HCT116 (cell line): ENCODE results near the gene GAD1. TPM values are rescaled to one million over a fixed set of nuclear protein-coding genes. Genes with fewer than 3 reads are reported as not detected.

ENCODE experiments used
- ATAC-seq: fragments of 200-7000 bp; cut with Tn5 transposase; 2 replicates; pipeline ENCODE4 v1.9.1; 2020; ENCODE audit warnings: mild to moderate bottlenecking, moderate library complexity
- BruUV-seq: library from RNA; stranded (reverse); fragments of 400-500 nt; replicated peaks from 2 replicates; lab custom pipeline; 2021; lab: Mats Ljungman, UMichigan
- CTCF ChIA-PET: fragments of 300-600 bp; sonication (Branson Sonifier 250); formaldehyde crosslinking; loops from one replicate; lab custom pipeline; 2021; ENCODE audit warnings: antibody characterized with exemption; lab: Charles Lee
- POLR2A ChIA-PET: fragments of 300-600, 350-600 bp; sonication (Branson Sonifier 250); formaldehyde crosslinking; loops from one replicate; lab custom pipeline; 2021; ENCODE audit warnings: antibody characterized with exemption; lab: Charles Lee
- RAD21 ChIA-PET, 2 experiments: fragments of 300-600 bp; sonication (Branson Sonifier 250); formaldehyde crosslinking; loops; one replicate each; lab custom pipeline; 2023; ENCODE audit warnings: low total read pairs in 2 of 2; ENCODE audit not compliant: uncharacterized antibody in 2 of 2, unreplicated experiment in 2 of 2, low non-redundant PET in 1 of 2; lab: Charles Lee
- DNase-seq: peaks from one replicate; pipeline ENCODE4 v3.0.0-alpha.2; 2010; ENCODE audit warnings: low read depth, low spot score
- H2AFZ ChIP-seq: fragments of 200-600 bp; shearing (Covaris generic), sonication (generic); 2 replicates; pipeline ENCODE4 v1.6.1; 2017; ENCODE audit warnings: low read depth, mixed run types, mixed read lengths, antibody characterized with exemption, low read length; ENCODE audit not compliant: poor library complexity, severe bottlenecking
- H3K27ac ChIP-seq: 2 replicates; pipeline ENCODE4 v1.5.1; 2012; ENCODE audit warnings: low read depth, low read length
- H3K27me3 ChIP-seq: fragments of 200-600 bp; sonication (generic); 2 replicates; pipeline ENCODE4 v1.6.1; 2016; ENCODE audit warnings: mixed run types, low read length, mixed read lengths; ENCODE audit not compliant: insufficient read depth
- H3K36me3 ChIP-seq, 2 experiments: fragments of 200-500 bp in 1 of 2; fragments of 200-600 bp in 1 of 2; sonication (Bioruptor generic) in 1 of 2; sonication (generic) in 1 of 2; 2 replicates each; pipeline versions ENCODE4 v1.5.1 to v1.6.1; 2014 to 2016; ENCODE audit warnings: low read length in 2 of 2, inconsistent platforms in 1 of 2, mixed read lengths in 1 of 2, mixed run types in 1 of 2; ENCODE audit not compliant: insufficient read depth in 2 of 2, control insufficient read depth in 1 of 2
- H3K4me1 ChIP-seq, 2 experiments: fragments of 200-600 bp in 1 of 2; sonication (generic) in 1 of 2; 2 replicates each; pipeline versions ENCODE4 v1.5.1 to v1.6.1; 2012 to 2017; ENCODE audit warnings: low read length in 2 of 2, inconsistent platforms in 1 of 2, mild to moderate bottlenecking in 1 of 2, mixed read lengths in 1 of 2, mixed run types in 1 of 2, moderate library complexity in 1 of 2; ENCODE audit not compliant: insufficient read depth in 2 of 2, control insufficient read depth in 1 of 2
- H3K4me2 ChIP-seq: fragments of 200-600 bp; sonication (generic); 2 replicates; pipeline ENCODE4 v1.6.1; 2017; ENCODE audit warnings: mixed run types, low read length, mixed read lengths
- H3K4me3 ChIP-seq, 2 experiments: fragments of 200-600 bp in 1 of 2; sonication (generic) in 1 of 2; replicated peaks in 1 of 2; 2 replicates each; pipeline ENCODE4 v1.5.1; 2011 to 2016; ENCODE audit warnings: low read length in 2 of 2, control low read depth in 1 of 2, low read depth in 1 of 2, mild to moderate bottlenecking in 1 of 2, mixed read lengths in 1 of 2, mixed run types in 1 of 2
- H3K79me2 ChIP-seq: fragments of 200-600 bp; sonication (generic); 2 replicates; pipeline ENCODE4 v1.6.1; 2017; ENCODE audit warnings: mild to moderate bottlenecking, mixed run types, low read length, moderate library complexity, mixed read lengths; ENCODE audit not compliant: insufficient read depth
- H3K9ac ChIP-seq: fragments of 200-600 bp; sonication (generic); 2 replicates; pipeline ENCODE4 v1.6.1; 2016; ENCODE audit warnings: low read length, mixed read lengths
- H3K9me2 ChIP-seq: fragments of 200-600 bp; sonication (generic), shearing (Covaris generic); 2 replicates; pipeline ENCODE4 v1.6.1; 2017; ENCODE audit warnings: mixed run types, mild to moderate bottlenecking, moderate library complexity; ENCODE audit not compliant: insufficient read depth
- H3K9me3 ChIP-seq, 2 experiments: fragments of 200-500 bp in 1 of 2; fragments of 200-600 bp in 1 of 2; sonication (Bioruptor generic) in 1 of 2; sonication (generic) in 1 of 2; 2 replicates each; pipeline ENCODE4 v1.6.1; 2014 to 2017; ENCODE audit warnings: low read length in 2 of 2, mixed read lengths in 2 of 2, inconsistent platforms in 1 of 2, low read depth in 1 of 2, mild to moderate bottlenecking in 1 of 2, mixed run types in 1 of 2, moderate library complexity in 1 of 2; ENCODE audit not compliant: control insufficient read depth in 1 of 2, insufficient read depth in 1 of 2
- H4K20me1 ChIP-seq: fragments of 200-600 bp; sonication (generic), shearing (Covaris generic); 2 replicates; pipeline ENCODE4 v1.6.1; 2017; ENCODE audit warnings: mixed run types, mild to moderate bottlenecking, moderate library complexity; ENCODE audit not compliant: insufficient read depth
- ATF3 ChIP-seq: IDR thresholded peaks from 2 replicates; pipeline ENCODE4 v1.6.1; 2012
- CBX3 ChIP-seq: IDR thresholded peaks from 2 replicates; pipeline ENCODE4 v1.6.1; 2012; ENCODE audit warnings: low read depth
- CEBPB ChIP-seq: IDR thresholded peaks from 2 replicates; pipeline ENCODE4 v1.6.1; 2012; ENCODE audit warnings: low read depth
- EGR1 ChIP-seq: IDR thresholded peaks from 2 replicates; pipeline ENCODE4 v1.6.1; 2012; ENCODE audit warnings: low read depth
- ELF1 ChIP-seq: IDR thresholded peaks from 2 replicates; pipeline ENCODE4 v1.6.1; 2012; ENCODE audit warnings: low read depth, borderline replicate concordance
- EZH2phosphoT487 ChIP-seq: fragments of 200-600 bp; IDR thresholded peaks from 2 replicates; pipeline ENCODE4 v1.6.1; 2018; ENCODE audit warnings: antibody characterized with exemption, borderline replicate concordance
- FOSL1 ChIP-seq: IDR thresholded peaks from 2 replicates; pipeline ENCODE4 v1.6.1; 2012; ENCODE audit warnings: low read depth
- JUND ChIP-seq: IDR thresholded peaks from 2 replicates; pipeline ENCODE4 v1.6.1; 2012
- MAX ChIP-seq: IDR thresholded peaks from 2 replicates; pipeline ENCODE4 v1.6.1; 2012
- POLR2A ChIP-seq: IDR thresholded peaks from 2 replicates; pipeline ENCODE4 v1.7.0; 2011; ENCODE audit warnings: borderline replicate concordance; ENCODE audit not compliant: insufficient read depth, insufficient read length; ENCODE audit errors: extremely low read depth
- POLR2AphosphoS5 ChIP-seq: IDR thresholded peaks from 2 replicates; pipeline ENCODE4 v1.6.1; 2011; ENCODE audit warnings: mild to moderate bottlenecking, low read depth, low read length, moderate library complexity
- RAD21 ChIP-seq: IDR thresholded peaks from 2 replicates; pipeline ENCODE4 v1.6.1; 2012; ENCODE audit warnings: low read depth, mild to moderate bottlenecking
- REST ChIP-seq: IDR thresholded peaks from 2 replicates; pipeline ENCODE4 v1.6.1; 2012; ENCODE audit warnings: low read depth
- SRF ChIP-seq: IDR thresholded peaks from 2 replicates; pipeline ENCODE4 v1.6.1; 2012; ENCODE audit warnings: low read depth
- TCF7L2 ChIP-seq: IDR thresholded peaks from 2 replicates; pipeline ENCODE4 v1.7.0; 2011; ENCODE audit warnings: borderline replicate concordance, inconsistent platforms; ENCODE audit not compliant: insufficient read depth, insufficient read length; ENCODE audit errors: extremely low read depth
- YY1 ChIP-seq: IDR thresholded peaks from 2 replicates; pipeline ENCODE4 v1.6.1; 2011; ENCODE audit warnings: low read length, low read depth, moderate library complexity, mild to moderate bottlenecking; ENCODE audit not compliant: insufficient replicate concordance; ENCODE audit errors: extremely low read depth
- ZFX ChIP-seq: fragments of 450-650 bp; IDR thresholded peaks from 2 replicates; pipeline ENCODE4 v1.6.1; 2017
- ZNF274 ChIP-seq: fragments of 200-500 bp; sonication (Bioruptor generic); IDR thresholded peaks from 2 replicates; pipeline ENCODE4 v1.6.1; 2014; ENCODE audit warnings: mild to moderate bottlenecking, low read depth, low read length, inconsistent platforms
- intact Hi-C: fragments of 100-400 bp; cut with micrococcal nuclease; formaldehyde crosslinking; loops from 2 replicates; pipeline ENCODE4 v1.10.0; 2022
- total RNA-seq: library from RNA; stranded (reverse); gene quantifications from one replicate; pipeline ENCODE4 v1.2.1, GENCODE V29; 2021; ENCODE audit not compliant: unreplicated experiment
- TF ChIP-seq, protein P1 (sequence below), 3 experiments: fragments of 200-600 bp in 1 of 3; sonication (generic) in 1 of 3; IDR thresholded peaks in 2 of 3; conservative IDR thresholded peaks in 1 of 3; 2 replicates each; pipeline ENCODE4 v1.5.1; 2012 to 2017; ENCODE audit warnings: low read depth in 2 of 3, low read length in 2 of 3, antibody characterized with exemption in 1 of 3, borderline replicate concordance in 1 of 3, control low read depth in 1 of 3, mild to moderate bottlenecking in 1 of 3, mixed read lengths in 1 of 3, mixed run types in 1 of 3, moderate library complexity in 1 of 3; ENCODE audit not compliant: insufficient read depth in 1 of 3
- TF ChIP-seq, protein P2 (sequence below): IDR thresholded peaks from 2 replicates; pipeline ENCODE4 v1.6.1; 2011; ENCODE audit warnings: mild to moderate bottlenecking, low read length, moderate library complexity; ENCODE audit not compliant: insufficient replicate concordance; ENCODE audit errors: extremely low read depth

Gene GAD1
- total RNA-seq, 1 experiment from 2014 or later: 11.0 TPM

DNA sequence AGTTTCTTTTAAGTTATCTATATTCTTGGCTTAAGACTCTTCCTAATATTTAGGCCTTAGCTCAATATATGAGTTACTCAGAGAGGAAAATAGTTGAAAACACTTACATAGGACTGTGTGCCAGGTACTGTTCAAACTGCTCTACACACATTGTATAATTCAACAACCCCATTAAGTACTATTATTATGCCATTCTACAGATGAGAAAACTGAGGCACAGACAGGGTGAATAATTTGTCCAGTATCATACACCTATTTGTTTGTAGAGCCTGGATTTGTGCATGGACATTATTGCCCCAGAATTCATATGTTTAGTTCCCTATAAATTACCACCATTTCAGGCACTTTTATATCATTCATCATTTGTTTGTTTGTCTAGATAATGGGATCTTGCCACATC, 17.7 kb upstream of the GAD1 start:
- RAD21 ChIA-PET: interaction anchor here in 1 of 2 experiments (0.6 kb wide), 1 partner anchor 428 kb away, joined by 7 read pairs; no protein-coding TSS in a partner anchor
- Histone ChIP-seq H3K4me1 (no peaks in the 10 kb centered on the region), H3K4me3 (no peak overlapping the region), H2AFZ (no peak overlapping the region), H3K9me2 (no peaks in the 10 kb centered on the region), H3K9ac (no peak overlapping the region), H3K27me3 (no peaks in the 10 kb centered on the region; the same call in 1 of the 2 replicates), H3K4me2 (no peak overlapping the region), H3K9me3 (no peaks in the 10 kb centered on the region), H3K79me2 (no peaks in the 10 kb centered on the region), H3K36me3 (no peaks in the 10 kb centered on the region), H3K27ac (no peak overlapping the region), H4K20me1 (no peaks in the 10 kb centered on the region)
- intact Hi-C loops: no loop called here
- DNase-seq (no peak), ATAC-seq (no peak)
- no peak for TF ChIP-seq EZH2phosphoT487
- no peak for TF ChIP-seq CEBPB
- TF ChIP-seq CBX3: no peak
- no peak for TF ChIP-seq EGR1
- TF ChIP-seq, protein P1, sequence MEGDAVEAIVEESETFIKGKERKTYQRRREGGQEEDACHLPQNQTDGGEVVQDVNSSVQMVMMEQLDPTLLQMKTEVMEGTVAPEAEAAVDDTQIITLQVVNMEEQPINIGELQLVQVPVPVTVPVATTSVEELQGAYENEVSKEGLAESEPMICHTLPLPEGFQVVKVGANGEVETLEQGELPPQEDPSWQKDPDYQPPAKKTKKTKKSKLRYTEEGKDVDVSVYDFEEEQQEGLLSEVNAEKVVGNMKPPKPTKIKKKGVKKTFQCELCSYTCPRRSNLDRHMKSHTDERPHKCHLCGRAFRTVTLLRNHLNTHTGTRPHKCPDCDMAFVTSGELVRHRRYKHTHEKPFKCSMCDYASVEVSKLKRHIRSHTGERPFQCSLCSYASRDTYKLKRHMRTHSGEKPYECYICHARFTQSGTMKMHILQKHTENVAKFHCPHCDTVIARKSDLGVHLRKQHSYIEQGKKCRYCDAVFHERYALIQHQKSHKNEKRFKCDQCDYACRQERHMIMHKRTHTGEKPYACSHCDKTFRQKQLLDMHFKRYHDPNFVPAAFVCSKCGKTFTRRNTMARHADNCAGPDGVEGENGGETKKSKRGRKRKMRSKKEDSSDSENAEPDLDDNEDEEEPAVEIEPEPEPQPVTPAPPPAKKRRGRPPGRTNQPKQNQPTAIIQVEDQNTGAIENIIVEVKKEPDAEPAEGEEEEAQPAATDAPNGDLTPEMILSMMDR (IDR thresholded peaks at IDR 0.05 in 2 of 3, conservative IDR thresholded peaks at IDR 0.05 in 1 of 3; ENCODE audit: borderline replicate concordance in 1 of 3, insufficient read depth in 1 of 3, low read depth in 2 of 3, low read length in 2 of 3): no peak
- no peak for TF ChIP-seq POLR2A
- TF ChIP-seq SRF: no peak
- TF ChIP-seq FOSL1: no peak
- no peak for TF ChIP-seq REST
- no peak for TF ChIP-seq ELF1
- TF ChIP-seq MAX: no peak
- TF ChIP-seq YY1: no peak
- TF ChIP-seq POLR2AphosphoS5: no peak
- TF ChIP-seq ZNF274: no peak
- TF ChIP-seq, protein P2, sequence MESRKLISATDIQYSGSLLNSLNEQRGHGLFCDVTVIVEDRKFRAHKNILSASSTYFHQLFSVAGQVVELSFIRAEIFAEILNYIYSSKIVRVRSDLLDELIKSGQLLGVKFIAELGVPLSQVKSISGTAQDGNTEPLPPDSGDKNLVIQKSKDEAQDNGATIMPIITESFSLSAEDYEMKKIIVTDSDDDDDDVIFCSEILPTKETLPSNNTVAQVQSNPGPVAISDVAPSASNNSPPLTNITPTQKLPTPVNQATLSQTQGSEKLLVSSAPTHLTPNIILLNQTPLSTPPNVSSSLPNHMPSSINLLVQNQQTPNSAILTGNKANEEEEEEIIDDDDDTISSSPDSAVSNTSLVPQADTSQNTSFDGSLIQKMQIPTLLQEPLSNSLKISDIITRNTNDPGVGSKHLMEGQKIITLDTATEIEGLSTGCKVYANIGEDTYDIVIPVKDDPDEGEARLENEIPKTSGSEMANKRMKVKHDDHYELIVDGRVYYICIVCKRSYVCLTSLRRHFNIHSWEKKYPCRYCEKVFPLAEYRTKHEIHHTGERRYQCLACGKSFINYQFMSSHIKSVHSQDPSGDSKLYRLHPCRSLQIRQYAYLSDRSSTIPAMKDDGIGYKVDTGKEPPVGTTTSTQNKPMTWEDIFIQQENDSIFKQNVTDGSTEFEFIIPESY: no peak
- no peak for TF ChIP-seq JUND
- no peak for TF ChIP-seq RAD21
- TF ChIP-seq ZFX: no peak
- no peak for TF ChIP-seq TCF7L2
- no peak for TF ChIP-seq ATF3
- CTCF ChIA-PET: no interaction called here
- POLR2A ChIA-PET: no interaction called here
- no TSS peak for BruUV-seq
